ENCODE measurements around the gene ATP6V1F. TPM values are rescaled to one million over a fixed set of nuclear protein-coding genes. Genes with fewer than 3 reads are reported as not detected.

ATP6V1F gene
- total and polyA plus RNA-seq, 11 donors = 91.6 to 198 (median 122) TPM

GRCh38 chr7:128914566-128915151 lies 52.0 kb downstream of the ATP6V1F start:
- Histone ChIP-seq H3K27ac (no peak overlapping the region), H3K27me3 (peaks cover 19 to 62% (median 37%) of the 10 kb centered on the region in 9 donors), H3K4me1 (peaks cover 0 to 26% (median 6%) of the 10 kb centered on the region in 12 donors), H3K36me3 (no peaks in the 10 kb centered on the region), H3K9me3 (no peaks in the 10 kb centered on the region), H3K4me3 (no peak overlapping the region)
- 41 to 51% (median 44%) methylated on average over 11 of the region's 11 CpGs for WGBS, 4 donors
- DNase-seq (peak in 1 of 5 donors; percentile 24), ATAC-seq (no peak)
- TF ChIP-seq CTCF (IDR thresholded peaks at IDR 0.05) (no peak), POLR2A (IDR thresholded peaks at IDR 0.05) (no peak)
- intact Hi-C loops (cut with DNase I) = no loop called here

GRCh38 chr7:128915271-128915819 lies 52.7 kb downstream of the ATP6V1F start:
- Histone ChIP-seq H3K36me3 (no peaks in the 10 kb centered on the region), H3K27me3 (peaks cover 12 to 62% (median 30%) of the 10 kb centered on the region in 9 donors), H3K9me3 (no peaks in the 10 kb centered on the region), H3K4me3 (peak overlapping the region in 8 of 12 donors; percentile 5 to 39 (median 24)), H3K4me1 (peaks cover 0 to 19% (median 4%) of the 10 kb centered on the region in 12 donors), H3K27ac (no peak overlapping the region)
- WGBS, 4 donors = 3 to 4% (median 4%) methylated on average over 29 to 34 of the region's 34 CpGs
- DNase-seq (peak in 1 of 5 donors; percentile 14), ATAC-seq (no peak)
- intact Hi-C loops (cut with DNase I) = no loop called here
- TF ChIP-seq POLR2A (IDR thresholded peaks at IDR 0.05) (no peak), CTCF (IDR thresholded peaks at IDR 0.05) (no peak)

Other genes starting within 250 kb of the ATP6V1F start
- 1 to 10 TPM in 7 of 9 donors, under 1 TPM in 2; 0.31 to 4.0 (median 2.1) TPM for gene GARIN1A, start 190.6 kb upstream of the ATP6V1F start, total RNA-seq
- gene GARIN1A, start 190.6 kb upstream of the ATP6V1F start, polyA plus RNA-seq = 1 to 10 TPM in 1 of 2 donors, under 1 TPM in 1; 0.57 to 4.6 TPM
- gene CALU, start 123.5 kb upstream of the ATP6V1F start, total RNA-seq = 100 to 1,000 TPM; 172 to 689 (median 257) TPM
- 100 to 1,000 TPM in 1 of 2 donors, 10 to 100 TPM in 1; 51.4 to 634 TPM for gene CALU, start 123.5 kb upstream of the ATP6V1F start, polyA plus RNA-seq
- not detected for gene OPN1SW, start 87.1 kb upstream of the ATP6V1F start, total RNA-seq
- not detected for gene OPN1SW, start 87.1 kb upstream of the ATP6V1F start, polyA plus RNA-seq
- gene CCDC136, start 70.9 kb upstream of the ATP6V1F start, total RNA-seq = 10 to 100 TPM in 6 of 9 donors, 1 to 10 TPM in 3; 6.4 to 22.8 (median 10.4) TPM
- gene CCDC136, start 70.9 kb upstream of the ATP6V1F start, polyA plus RNA-seq = 10 to 100 TPM in 1 of 2 donors, 1 to 10 TPM in 1; 9.0 to 13.9 TPM
- 1,000 to 10,000 TPM in 6 of 9 donors, 100 to 1,000 TPM in 3; 721 to 3,687 (median 1,170) TPM for gene FLNC, start 32.5 kb upstream of the ATP6V1F start, total RNA-seq
- gene FLNC, start 32.5 kb upstream of the ATP6V1F start, polyA plus RNA-seq = 1,000 to 10,000 TPM in 1 of 2 donors, 100 to 1,000 TPM in 1; 399 to 1,654 TPM
- 1 to 10 TPM in 1 of 9 donors, under 1 TPM in 7, not detected in 1; 0.14 to 1.3 (median 0.37) TPM for gene KCP, start 47.9 kb downstream of the ATP6V1F start, total RNA-seq
- under 1 TPM; 0.15 to 0.23 TPM for gene KCP, start 47.9 kb downstream of the ATP6V1F start, polyA plus RNA-seq
- 10 to 100 TPM in 1 of 9 donors, 1 to 10 TPM in 8; 1.2 to 15.4 (median 1.8) TPM for gene IRF5, start 75.1 kb downstream of the ATP6V1F start, total RNA-seq
- 1 to 10 TPM; 1.2 to 2.0 TPM for gene IRF5, start 75.1 kb downstream of the ATP6V1F start, polyA plus RNA-seq
- gene TNPO3, start 192.3 kb downstream of the ATP6V1F start, total RNA-seq = 10 to 100 TPM; 25.3 to 42.4 (median 32.8) TPM
- gene TNPO3, start 192.3 kb downstream of the ATP6V1F start, polyA plus RNA-seq = 10 to 100 TPM; 11.0 to 31.1 TPM